Aorta (tissue), 5 donors: ENCODE results near the gene HDAC9. TPM values are rescaled to one million over a fixed set of nuclear protein-coding genes. Genes with fewer than 3 reads are reported as not detected.

Experiments used
- ATAC-seq: fragments of 200-7000 bp; cut with Tn5 transposase; one replicate; pipeline ENCODE4 v1.9.1; 2022; ENCODE audit warnings: moderate library complexity; ENCODE audit not compliant: low FRiP score
- DNase-seq, 2 donors: peaks; one replicate each; pipeline ENCODE4 v3.0.0-alpha.2; 2020
- H3K27ac ChIP-seq, 2 donors: one replicate each; pipeline ENCODE4 v1.5.1; 2013; ENCODE audit warnings: low read length in 2 of 2, mild to moderate bottlenecking in 2 of 2, moderate library complexity in 2 of 2, control low read depth in 1 of 2, inconsistent platforms in 1 of 2, low read depth in 1 of 2
- H3K27me3 ChIP-seq, 2 donors: one replicate each; pipeline ENCODE4 v1.6.1; 2013; ENCODE audit warnings: control low read depth in 1 of 2, low read length in 1 of 2, mild to moderate bottlenecking in 1 of 2, moderate library complexity in 1 of 2; ENCODE audit not compliant: insufficient read depth in 2 of 2, control insufficient read depth in 1 of 2
- H3K36me3 ChIP-seq, 2 donors: one replicate each; pipeline ENCODE4 v1.6.1; 2013; ENCODE audit warnings: control low read depth in 1 of 2, low read length in 1 of 2, mild to moderate bottlenecking in 1 of 2; ENCODE audit not compliant: insufficient read depth in 2 of 2, control insufficient read depth in 1 of 2
- H3K4me1 ChIP-seq, 2 donors: one replicate each; pipeline ENCODE4 v1.6.1; 2013; ENCODE audit warnings: low read length in 2 of 2, control low read depth in 1 of 2, mild to moderate bottlenecking in 1 of 2, moderate library complexity in 1 of 2; ENCODE audit not compliant: insufficient read depth in 2 of 2, control insufficient read depth in 1 of 2
- H3K4me3 ChIP-seq, 2 donors: one replicate each; pipeline ENCODE4 v1.5.1; 2013; ENCODE audit warnings: low read length in 2 of 2, control low read depth in 1 of 2, mild to moderate bottlenecking in 1 of 2
- H3K9me3 ChIP-seq: one replicate; pipeline ENCODE4 v1.6.1; 2013; ENCODE audit warnings: mild to moderate bottlenecking, low read length; ENCODE audit not compliant: control insufficient read depth
- WGBS, 2 donors: extraction: QIAGEN DNeasy Blood & Tissue Kit; methylation state at CpG; one replicate each; pipeline ENCODE4 v1.1.7; 2013; 5-methylcytosine and 5-hydroxymethylcytosine counted together
- intact Hi-C, 2 donors: fragments of 100-400 bp; cut with DNase I; formaldehyde crosslinking; loops; one replicate each; pipeline versions ENCODE4 v1.14.2 to v1.15.0; 2022
- polyA plus RNA-seq, 2 donors: library from polyadenylated mRNA; stranded (reverse); fragments of 200-250 nt; gene quantifications; one replicate each; pipeline ENCODE4 v1.2.3, GENCODE V29; 2013
- total RNA-seq, 2 donors: library from RNA; stranded (reverse); fragmentation: NEBNext Ultra II Directional; extraction: Animal tissue kit (Norgen Biotek cat#: 25700); gene quantifications; one replicate each; pipeline ENCODE4 v1.2.1, GENCODE V29; 2021
- donor health status: healthy with polysubstance abuse.
- donor health status: Bipolar disorder and iron deficiency.
- donor health status: DM: no; HTN: no; CAD: no.
- donor health status: DM: no; HTN: no; CAD: no.
- donor health status: DM: yes; HTN: yes; CAD: no.

The HDAC9 gene
- total and polyA plus RNA-seq, 4 donors: 9.1 to 122 (median 31.2) TPM

DNA sequence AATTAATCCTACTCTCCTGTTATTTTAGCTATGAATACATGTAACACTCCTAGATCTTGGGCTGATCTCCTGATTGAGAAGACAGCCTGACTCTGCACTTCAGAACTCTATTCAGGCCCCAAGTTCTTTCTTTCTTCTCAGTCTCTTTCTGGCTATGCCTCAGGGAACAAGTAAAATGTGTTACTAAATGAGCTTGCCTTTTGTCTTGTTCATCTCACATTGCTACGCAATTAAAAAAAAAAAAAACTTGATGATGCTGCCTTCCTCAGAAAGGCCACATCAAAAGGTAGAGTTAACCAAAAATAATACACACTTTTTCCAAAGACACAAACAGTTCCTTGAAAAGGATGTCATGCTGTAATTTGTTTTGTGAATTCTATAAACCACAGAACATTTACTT, 363.8 kb downstream of the HDAC9 start:
- WGBS, 2 donors: 28 to 36% methylated on average over 1 of the region's 1 CpG
- Histone ChIP-seq H3K27ac (no peak overlapping the region), H3K36me3 (no peaks in the 10 kb centered on the region), H3K4me1 (peaks cover 0 to 2% of the 10 kb centered on the region in 2 donors), H3K4me3 (no peak overlapping the region), H3K27me3 (no peaks in the 10 kb centered on the region), H3K9me3 (no peaks in the 10 kb centered on the region)
- intact Hi-C loops: no loop called here
- no peak for ATAC-seq
- no peak for DNase-seq

DNA sequence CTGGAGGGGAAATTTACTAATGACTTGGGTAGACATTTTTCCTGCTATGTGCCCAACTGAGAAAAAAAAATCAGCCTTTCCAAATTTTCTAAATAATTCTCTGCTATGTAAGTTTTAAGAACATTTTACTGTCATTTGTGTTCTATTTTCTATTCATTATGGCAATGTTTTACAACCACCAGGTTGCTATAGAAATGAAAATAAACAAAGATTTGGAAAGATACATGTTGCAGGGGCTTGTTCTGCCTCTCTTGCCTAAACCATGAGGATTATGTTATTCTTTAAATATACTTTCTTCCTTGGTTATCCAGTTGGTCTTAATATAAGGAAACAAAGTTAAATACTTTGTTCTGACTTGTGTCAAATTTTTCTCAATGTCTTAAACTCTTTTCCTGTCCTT, 364.7 kb downstream of the HDAC9 start:
- intact Hi-C loops: no loop called here
- Histone ChIP-seq H3K4me1 (peaks cover 0 to 2% of the 10 kb centered on the region in 2 donors), H3K27me3 (no peaks in the 10 kb centered on the region), H3K36me3 (no peaks in the 10 kb centered on the region), H3K27ac (no peak overlapping the region), H3K9me3 (no peaks in the 10 kb centered on the region), H3K4me3 (no peak overlapping the region)
- ATAC-seq (no peak), DNase-seq (no peak)

DNA sequence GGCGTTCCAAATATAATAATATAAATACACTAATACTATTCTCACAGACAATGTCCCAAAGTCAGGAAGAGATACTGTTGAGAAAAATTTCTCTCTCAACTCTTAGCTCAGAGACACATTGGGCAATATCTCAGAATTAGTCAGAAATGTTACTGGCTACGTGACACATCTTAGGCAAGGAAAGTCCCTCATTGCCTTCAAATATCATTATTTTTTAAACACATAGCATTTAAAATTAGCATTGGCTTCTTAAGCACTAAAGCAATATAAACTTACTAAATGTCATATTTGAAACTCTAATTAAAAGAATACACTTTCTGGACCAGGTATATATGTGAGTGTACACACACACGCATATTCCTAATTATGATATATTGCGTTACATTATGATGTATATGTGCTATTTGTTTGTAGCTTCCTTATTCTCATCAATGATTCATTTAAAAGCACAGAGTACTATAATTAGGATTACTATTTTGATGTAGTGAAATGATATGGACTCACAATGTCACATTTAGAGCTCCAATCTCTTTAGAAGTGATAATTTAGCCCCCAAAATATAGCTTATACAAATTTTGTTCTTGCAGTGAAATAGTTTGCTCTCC, 366.1 kb downstream of the HDAC9 start:
- no peaks in the 10 kb centered on the region for H3K36me3 ChIP-seq
- H3K27ac ChIP-seq: no peak overlapping the region
- no peaks in the 10 kb centered on the region for H3K9me3 ChIP-seq
- 80 to 83% methylated on average over 4 of the region's 4 CpGs for WGBS, 2 donors
- H3K27me3 ChIP-seq: no peaks in the 10 kb centered on the region
- intact Hi-C loops: no loop called here
- DNase-seq (no peak), ATAC-seq (no peak)
- H3K4me1 ChIP-seq: no peaks in the 10 kb centered on the region
- H3K4me3 ChIP-seq: no peak overlapping the region

DNA sequence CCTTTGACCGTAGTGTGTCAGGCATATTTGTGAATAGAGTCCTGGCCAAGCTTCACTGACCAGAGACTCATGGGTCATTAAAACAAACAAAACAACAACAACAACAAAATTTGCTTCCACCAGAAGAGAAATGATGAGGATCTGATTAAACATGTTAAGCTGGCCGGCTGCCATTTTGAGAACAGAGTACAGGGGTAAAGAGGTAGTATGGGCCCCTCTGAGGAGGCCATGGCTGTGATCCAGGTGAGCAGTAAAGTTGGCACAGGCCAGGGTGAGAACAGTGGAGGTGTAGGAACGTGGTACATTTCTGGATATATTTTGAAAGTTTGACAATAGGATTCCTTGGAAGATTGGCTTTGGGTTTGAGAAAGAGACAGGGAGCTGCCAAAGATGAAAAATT, 369.4 kb downstream of the HDAC9 start:
- no peak overlapping the region for H3K4me3 ChIP-seq
- H3K4me1 ChIP-seq: peaks cover 0 to 4% of the 10 kb centered on the region in 2 donors
- no peaks in the 10 kb centered on the region for H3K9me3 ChIP-seq
- intact Hi-C loops: no loop called here
- H3K27me3 ChIP-seq: no peaks in the 10 kb centered on the region
- DNase-seq: no peak
- H3K36me3 ChIP-seq: peaks cover 0 to 2% of the 10 kb centered on the region in 2 donors
- 90 to 92% methylated on average over 3 of the region's 3 CpGs for WGBS, 2 donors
- H3K27ac ChIP-seq: no peak overlapping the region
- ATAC-seq: no peak

DNA sequence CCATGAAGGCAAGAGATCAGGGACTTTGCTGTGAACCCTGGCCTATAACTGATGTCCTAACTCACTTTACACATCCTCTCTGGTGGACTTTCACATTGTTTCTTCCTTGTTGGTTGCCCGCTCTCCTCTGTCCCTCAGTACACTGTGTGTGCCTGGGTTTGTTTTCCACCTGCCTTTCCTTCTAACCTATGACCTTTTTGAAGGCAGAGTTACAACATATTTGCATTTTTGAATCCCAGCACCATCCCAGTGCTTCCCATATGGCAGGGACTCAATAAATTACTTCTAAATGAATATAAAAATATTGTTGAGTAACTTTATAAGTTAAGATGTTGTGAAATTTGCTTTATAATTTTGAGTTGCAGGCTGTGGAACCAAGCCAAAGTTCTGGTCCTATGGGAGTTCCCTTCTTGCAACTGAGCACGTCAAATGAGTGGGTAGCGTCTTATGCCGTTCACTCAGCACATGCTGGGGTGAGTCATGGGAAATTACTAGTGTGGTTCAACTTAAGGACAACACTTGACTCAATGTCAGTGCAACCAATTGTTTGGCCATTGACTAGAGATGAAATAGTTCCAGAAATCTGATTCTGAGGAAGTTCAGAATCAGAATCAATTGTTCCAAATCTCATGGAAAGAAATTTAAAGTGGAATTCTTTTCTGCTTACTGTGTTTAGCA, 370.9 kb downstream of the HDAC9 start:
- H3K36me3 ChIP-seq: peaks cover 0 to 2% of the 10 kb centered on the region in 2 donors
- DNase-seq: peak in 1 of 2 donors; percentile 81
- peak; percentile 91 for ATAC-seq
- peaks cover 0 to 4% of the 10 kb centered on the region in 2 donors for H3K4me1 ChIP-seq
- no peaks in the 10 kb centered on the region for H3K27me3 ChIP-seq
- intact Hi-C loops: no loop called here
- no peaks in the 10 kb centered on the region for H3K9me3 ChIP-seq
- H3K27ac ChIP-seq: no peak overlapping the region
- 24 to 28% methylated on average over 4 of the region's 4 CpGs for WGBS, 2 donors
- H3K4me3 ChIP-seq: no peak overlapping the region

DNA sequence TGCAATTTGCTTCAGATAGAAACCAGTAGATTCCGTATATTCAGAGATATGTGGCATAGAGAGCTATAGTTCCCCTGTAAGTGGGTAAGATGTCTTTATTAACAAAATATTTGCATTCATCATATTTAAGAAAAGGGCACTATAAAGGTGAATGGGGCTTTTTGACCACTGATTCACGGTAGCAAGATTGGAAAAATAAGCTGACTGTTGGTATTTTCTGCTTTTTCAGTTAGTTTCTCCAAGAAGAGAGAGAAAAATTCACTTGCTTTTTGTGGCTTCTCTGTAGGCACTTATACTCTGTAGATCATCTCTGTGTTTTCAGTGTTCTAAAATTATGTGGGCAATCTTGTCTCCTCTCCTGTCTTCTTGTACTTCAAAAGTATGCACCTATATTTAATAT, 376.8 kb downstream of the HDAC9 start:
- whole genome bisulfite sequencing, 2 donors: 97% methylated on average over 2 of the region's 2 CpGs
- ATAC-seq (no peak), DNase-seq (no peak)
- no peaks in the 10 kb centered on the region for H3K9me3 ChIP-seq
- H3K4me3 ChIP-seq: no peak overlapping the region
- peaks cover 0 to 2% of the 10 kb centered on the region in 2 donors for H3K36me3 ChIP-seq
- intact Hi-C loops: no loop called here
- H3K27me3 ChIP-seq: no peaks in the 10 kb centered on the region
- peaks cover 0 to 2% of the 10 kb centered on the region in 2 donors for H3K4me1 ChIP-seq
- H3K27ac ChIP-seq: no peak overlapping the region

- intact Hi-C loops: no loop called here
- Histone ChIP-seq H3K9me3 (no peaks in the 10 kb centered on the region), H3K4me3 (no peak overlapping the region), H3K27ac (no peak overlapping the region), H3K4me1 (peaks cover 0 to 2% of the 10 kb centered on the region in 2 donors), H3K36me3 (peaks cover 0 to 2% of the 10 kb centered on the region in 2 donors), H3K27me3 (no peaks in the 10 kb centered on the region)
- WGBS, 2 donors: 87 to 93% methylated on average over 5 of the region's 5 CpGs
- ATAC-seq (no peak), DNase-seq (no peak)
Measured at GRCh38 chr7:18873734-18874336, 378.3 kb downstream of the HDAC9 start.

GRCh38 chr7:18874880-18875279, 379.3 kb downstream of the HDAC9 start:
- no peak overlapping the region for H3K27ac ChIP-seq
- 30% methylated on average over 1 of the region's 1 CpG for WGBS, 2 donors
- peaks cover 0 to 2% of the 10 kb centered on the region in 2 donors for H3K4me1 ChIP-seq
- no peak for ATAC-seq
- no peak for DNase-seq
- H3K36me3 ChIP-seq: no peaks in the 10 kb centered on the region
- H3K27me3 ChIP-seq: no peaks in the 10 kb centered on the region
- no peak overlapping the region for H3K4me3 ChIP-seq
- intact Hi-C loops: no loop called here
- no peaks in the 10 kb centered on the region for H3K9me3 ChIP-seq

- Histone ChIP-seq H3K36me3 (no peaks in the 10 kb centered on the region), H3K4me1 (peaks cover 0 to 2% of the 10 kb centered on the region in 2 donors), H3K9me3 (no peaks in the 10 kb centered on the region), H3K27me3 (no peaks in the 10 kb centered on the region), H3K4me3 (no peak overlapping the region), H3K27ac (no peak overlapping the region)
- WGBS, 2 donors: 81 to 84% methylated on average over 3 of the region's 3 CpGs
- intact Hi-C loops: no loop called here
- ATAC-seq: no peak
- DNase-seq: no peak
Measured at GRCh38 chr7:18877874-18878273, 382.3 kb downstream of the HDAC9 start.
